GM12801 (cell line): Measurements from ENCODE around the gene CCDC171.

Experiments used
- TF ChIP-seq, protein P1 (sequence below): IDR thresholded peaks from one replicate; pipeline ENCODE4 v1.5.1; 2011; ENCODE audit warnings: control low read depth; ENCODE audit not compliant: insufficient read length; ENCODE audit errors: extremely low read depth

CCDC171 gene

DNA sequence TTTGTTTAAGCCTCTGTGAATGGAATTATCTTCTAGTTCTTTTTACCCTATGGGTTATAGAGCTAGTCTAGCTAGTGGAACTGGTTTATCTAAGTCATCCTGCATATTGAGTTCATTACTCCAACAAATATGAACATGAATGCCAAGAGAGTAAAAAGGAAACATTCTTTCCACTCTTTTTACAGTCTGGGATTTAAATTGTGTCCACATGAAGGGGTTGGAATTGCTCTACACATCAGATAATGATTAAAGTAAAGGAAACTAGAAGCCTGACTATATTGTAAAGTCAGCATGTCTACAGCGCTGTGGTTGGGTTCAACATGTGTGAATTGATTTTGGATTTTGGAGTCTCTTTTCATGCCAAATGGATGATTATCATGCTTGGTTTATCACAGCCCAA is 173.1 kb downstream of the CCDC171 start:
- TF ChIP-seq, protein P1, sequence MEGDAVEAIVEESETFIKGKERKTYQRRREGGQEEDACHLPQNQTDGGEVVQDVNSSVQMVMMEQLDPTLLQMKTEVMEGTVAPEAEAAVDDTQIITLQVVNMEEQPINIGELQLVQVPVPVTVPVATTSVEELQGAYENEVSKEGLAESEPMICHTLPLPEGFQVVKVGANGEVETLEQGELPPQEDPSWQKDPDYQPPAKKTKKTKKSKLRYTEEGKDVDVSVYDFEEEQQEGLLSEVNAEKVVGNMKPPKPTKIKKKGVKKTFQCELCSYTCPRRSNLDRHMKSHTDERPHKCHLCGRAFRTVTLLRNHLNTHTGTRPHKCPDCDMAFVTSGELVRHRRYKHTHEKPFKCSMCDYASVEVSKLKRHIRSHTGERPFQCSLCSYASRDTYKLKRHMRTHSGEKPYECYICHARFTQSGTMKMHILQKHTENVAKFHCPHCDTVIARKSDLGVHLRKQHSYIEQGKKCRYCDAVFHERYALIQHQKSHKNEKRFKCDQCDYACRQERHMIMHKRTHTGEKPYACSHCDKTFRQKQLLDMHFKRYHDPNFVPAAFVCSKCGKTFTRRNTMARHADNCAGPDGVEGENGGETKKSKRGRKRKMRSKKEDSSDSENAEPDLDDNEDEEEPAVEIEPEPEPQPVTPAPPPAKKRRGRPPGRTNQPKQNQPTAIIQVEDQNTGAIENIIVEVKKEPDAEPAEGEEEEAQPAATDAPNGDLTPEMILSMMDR, result no peak

DNA sequence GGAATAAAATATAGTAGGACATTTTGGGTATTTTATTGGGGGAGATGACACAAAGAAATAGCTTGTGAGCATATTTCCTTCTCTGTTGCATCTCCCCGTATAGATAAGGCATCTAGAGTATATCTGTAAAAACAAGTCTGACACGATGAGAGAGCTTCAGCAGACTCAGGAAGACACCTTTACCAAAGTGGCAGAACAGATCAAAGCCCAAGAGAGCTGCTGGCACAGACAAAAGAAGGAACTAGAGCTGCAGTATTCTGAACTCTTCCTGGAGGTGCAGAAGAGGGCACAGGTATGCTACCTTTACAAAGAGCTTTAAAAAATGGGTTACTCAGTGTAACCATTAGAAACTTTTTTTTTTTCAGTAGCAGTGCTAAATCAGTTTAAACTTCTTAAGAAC is 176.7 kb downstream of the CCDC171 start:
- TF ChIP-seq, protein P1, result no peak

DNA sequence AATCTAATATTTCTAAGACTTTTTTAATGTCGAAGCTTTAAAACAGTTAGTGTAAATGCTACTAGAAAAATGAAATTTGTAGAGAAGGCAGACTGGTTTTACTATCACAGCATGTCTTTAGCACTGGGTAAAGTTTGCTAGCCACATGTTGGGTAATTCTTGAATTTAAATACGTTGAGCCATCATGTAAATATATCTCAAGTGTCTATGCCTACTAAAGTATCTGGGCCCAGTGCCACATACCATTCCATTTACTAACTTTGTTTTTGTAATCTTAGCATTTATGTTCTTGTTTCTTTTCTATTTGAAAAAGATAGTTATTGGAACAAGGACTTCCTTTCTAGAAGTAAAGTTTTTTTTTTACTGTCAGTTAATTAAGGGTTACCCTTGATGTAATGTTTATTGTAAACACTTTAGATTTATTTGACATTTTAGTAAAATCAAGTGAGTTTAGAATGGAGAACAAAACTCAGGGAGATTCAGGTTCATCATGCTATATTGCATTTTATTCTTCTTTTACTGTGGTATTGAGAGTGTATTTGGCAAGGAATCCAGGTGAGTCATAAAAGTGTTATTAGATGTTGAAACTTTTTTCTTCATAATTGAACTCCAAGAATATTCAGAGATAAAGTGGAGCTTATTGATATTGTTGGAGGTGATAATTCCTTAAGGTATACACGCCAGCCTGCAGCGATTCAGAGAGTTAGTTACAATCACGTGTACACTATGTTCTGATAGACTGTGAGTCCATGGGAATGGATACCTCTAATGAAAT is 182.4 kb downstream of the CCDC171 start:
- TF ChIP-seq, protein P1, result no peak

DNA sequence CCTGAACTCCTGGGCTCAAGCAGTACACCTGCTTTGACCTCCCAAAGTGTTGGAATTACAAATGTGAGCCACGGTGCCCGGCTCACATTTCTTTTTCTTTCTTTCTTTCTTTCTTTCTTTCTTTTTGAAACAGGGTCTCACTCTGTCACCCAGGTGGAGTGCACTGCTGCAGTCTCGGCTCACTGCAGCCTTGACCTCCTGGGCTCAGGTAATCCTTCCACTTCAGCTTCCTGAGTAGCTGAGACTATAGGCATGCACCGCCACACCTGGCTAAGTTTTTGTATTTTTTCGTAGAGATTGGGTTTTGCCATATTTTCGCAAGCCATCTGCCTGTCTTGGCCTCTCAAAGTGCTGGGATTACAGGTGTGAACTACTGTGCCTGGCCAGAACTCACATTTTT is 183.7 kb downstream of the CCDC171 start:
- TF ChIP-seq, protein P1, result no peak

DNA sequence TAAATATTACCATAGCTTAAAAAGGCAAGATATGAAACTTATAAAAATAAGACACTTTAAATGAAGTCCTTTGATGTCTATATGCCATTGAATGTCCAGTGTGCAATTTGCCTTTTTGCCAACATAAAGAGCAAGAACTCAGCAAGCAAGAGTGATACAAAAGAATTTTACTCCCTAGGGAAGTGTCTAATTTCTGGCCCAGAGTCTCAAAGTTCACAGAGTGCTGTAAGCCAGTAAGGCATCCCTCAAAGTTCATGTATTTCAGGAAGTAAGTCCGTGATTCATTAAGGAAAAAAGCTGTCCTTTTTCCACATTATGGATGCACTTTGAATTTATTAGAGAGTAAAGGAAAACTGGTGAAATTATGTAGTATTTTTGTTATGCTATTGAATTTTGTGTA is 185.2 kb downstream of the CCDC171 start:
- TF ChIP-seq, protein P1, result no peak

DNA sequence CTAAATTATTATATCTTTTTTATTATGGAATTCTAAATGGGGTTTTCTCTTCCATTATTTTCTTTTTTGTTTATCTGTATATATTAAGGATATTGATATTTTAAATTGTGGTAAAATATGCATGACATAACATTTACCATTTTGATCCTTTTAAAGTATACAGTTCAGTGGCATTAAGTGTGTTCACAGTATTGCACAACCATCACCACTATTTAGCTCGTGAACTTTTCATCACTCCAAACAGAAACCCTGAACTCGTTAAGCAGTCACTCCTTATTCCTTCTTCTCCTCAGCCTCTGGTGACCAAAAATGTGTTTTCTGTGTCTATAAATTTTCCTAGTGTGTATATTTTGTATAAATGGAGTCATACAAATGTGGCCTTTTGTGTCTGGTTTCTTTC is 188.2 kb downstream of the CCDC171 start:
- TF ChIP-seq, protein P1, result no peak

DNA sequence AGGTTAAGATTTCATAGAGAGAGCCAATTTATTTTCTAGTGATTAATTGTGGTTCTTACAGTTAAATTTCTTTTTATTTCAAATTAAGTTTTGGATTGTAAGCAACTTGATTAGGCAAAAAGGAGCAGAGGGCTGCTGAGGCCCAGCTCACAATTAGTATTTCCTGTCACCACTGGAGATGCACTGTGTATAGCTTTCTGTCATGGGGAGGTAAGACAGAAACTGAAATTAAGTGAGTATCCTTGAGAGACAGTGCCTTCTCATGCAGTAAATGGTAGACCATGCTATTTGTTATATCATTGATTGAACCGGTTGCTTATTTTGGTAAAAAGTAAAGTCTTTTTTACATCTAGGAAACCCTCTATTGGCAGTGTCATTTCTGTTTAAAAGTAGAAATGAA is 190.7 kb downstream of the CCDC171 start:
- TF ChIP-seq, protein P1, result no peak
